ENCODE measurements around the gene DLX4. TPM values are rescaled to one million over a fixed set of nuclear protein-coding genes. Genes with fewer than 3 reads are reported as not detected.

Gene DLX4
- total RNA-seq, 1 experiment from 2014 or later, result 2.5 TPM

- Histone ChIP-seq H3K56ac (ENCODE audit: insufficient read length, low read depth, low read length) (no peak overlapping the region), H3K9ac (ENCODE audit: extremely low read depth, insufficient read length, low read length) (no peak overlapping the region), H3K27me3 (ENCODE audit: insufficient read depth, low read length) (peaks cover 20% of the 10 kb centered on the region), H3K4me1 (ENCODE audit: insufficient read depth, low read length) (no peaks in the 10 kb centered on the region), H2BK15ac (ENCODE audit: low read depth, low read length) (no peak overlapping the region), H3T11ph (ENCODE audit: low read length) (no peak overlapping the region), H3K4ac (ENCODE audit: low read depth, low read length) (no peak overlapping the region), H2BK20ac (ENCODE audit: low read depth, low read length, poor library complexity, severe bottlenecking) (no peak overlapping the region), H3K23me2 (ENCODE audit: insufficient read length, low read depth, low read length, poor library complexity, severe bottlenecking) (no peaks in the 10 kb centered on the region), H2BK5ac (ENCODE audit: insufficient read length, low read length) (no peak overlapping the region), H3K27ac (ENCODE audit: insufficient read length, low read depth, low read length) (no peak overlapping the region), H4K91ac (ENCODE audit: insufficient read length, low read depth, low read length) (no peak overlapping the region), H3K23ac (ENCODE audit: insufficient read length, low read depth, low read length) (no peak overlapping the region), H3K79me1 (ENCODE audit: insufficient read depth, low read depth, low read length, poor library complexity, severe bottlenecking) (no peaks in the 10 kb centered on the region), H4K5ac (ENCODE audit: insufficient read length, low read depth, low read length) (no peak overlapping the region), H2BK12ac (ENCODE audit: insufficient read length, low read depth, low read length) (no peak overlapping the region), H3K14ac (ENCODE audit: insufficient read depth, low read length) (no peak overlapping the region), H3K18ac (ENCODE audit: insufficient read length, low read depth, low read length) (no peak overlapping the region), H4K8ac (replicated peaks; ENCODE audit: insufficient read length, low read depth, low read length) (no peak overlapping the region), H2BK120ac (ENCODE audit: low read depth, low read length, poor library complexity, severe bottlenecking) (no peak overlapping the region), H3K4me2 (ENCODE audit: insufficient read depth, insufficient read length, low read length) (no peak overlapping the region), H4K20me1 (ENCODE audit: control insufficient read depth, insufficient read depth, insufficient read length) (no peaks in the 10 kb centered on the region), H2AFZ (ENCODE audit: low read length) (no peak overlapping the region), H3K9me3 (ENCODE audit: control insufficient read depth, low read depth, low read length) (no peaks in the 10 kb centered on the region), H3K79me2 (ENCODE audit: insufficient read depth, low read length) (no peaks in the 10 kb centered on the region), H2AK5ac (ENCODE audit: insufficient read length, low read length) (no peak overlapping the region)
- no peak overlapping the region for H3K4me3 Mint-ChIP-seq
- peaks cover 0 to 2% of the 10 kb centered on the region in 2 experiments; a peak in 2 of 5 replicates for H3K9me3 Mint-ChIP-seq
- DNase-seq, result no peak
- no peak overlapping the region for H3K27ac Mint-ChIP-seq
- H3K36me3 Mint-ChIP-seq (ENCODE audit: insufficient read depth in 1 of 3, low read depth in 3 of 3), result no peaks in the 10 kb centered on the region; a peak in 1 of 7 replicates
- H3K27me3 Mint-ChIP-seq (ENCODE audit: low read depth), result peaks cover 87% of the 10 kb centered on the region
- TF ChIP-seq CTCF (conservative IDR thresholded peaks at IDR 0.05), result no peak
- WGBS (ENCODE audit: extremely low coverage, insufficient read length, low lambda C conversion rate), result no CpG with 5 or more reads among the region's 4 CpGs
- peaks cover 20 to 30% of the 10 kb centered on the region in 2 experiments for H3K4me1 Mint-ChIP-seq
These were observed 10.3 kb upstream of the DLX4 start for GRCh38 chr17:49958723-49959122.

All from H9 (cell line).